GM21360 (cell line): ENCODE measurements around the gene CDH2.
"Not testable (repeated sequence)": the region's sequence is repeated elsewhere in the genome, so short reads cannot be mapped to it uniquely, and the experiment has no call there.

Experiments used
- ATAC-seq: cut with Tn5 transposase; IDR thresholded peaks from one replicate; pipeline ENCODE4 v1.9.1; 2021; ENCODE audit warnings: mild to moderate bottlenecking, moderate library complexity; ENCODE audit not compliant: unreplicated experiment

CDH2 gene

DNA sequence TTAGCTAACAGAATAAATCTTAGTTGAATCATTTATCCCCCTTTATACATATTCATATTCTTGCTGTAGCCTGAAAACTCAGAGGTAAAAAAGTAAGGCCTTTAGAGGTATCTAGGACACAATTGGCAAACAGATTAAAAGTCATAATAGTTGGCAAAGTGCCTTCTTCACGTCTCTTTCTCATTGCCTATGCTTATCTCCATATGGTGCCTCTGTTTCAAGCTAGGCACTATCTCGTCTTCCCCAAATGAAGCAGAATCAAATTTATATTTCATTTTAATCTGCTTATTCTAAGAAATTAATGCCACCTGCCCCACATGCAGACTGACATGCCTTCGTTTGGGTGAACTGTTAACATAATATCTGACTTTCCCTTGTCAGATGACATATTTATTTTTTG lies 245.4 kb downstream of the CDH2 start:
- no peak for ATAC-seq

DNA sequence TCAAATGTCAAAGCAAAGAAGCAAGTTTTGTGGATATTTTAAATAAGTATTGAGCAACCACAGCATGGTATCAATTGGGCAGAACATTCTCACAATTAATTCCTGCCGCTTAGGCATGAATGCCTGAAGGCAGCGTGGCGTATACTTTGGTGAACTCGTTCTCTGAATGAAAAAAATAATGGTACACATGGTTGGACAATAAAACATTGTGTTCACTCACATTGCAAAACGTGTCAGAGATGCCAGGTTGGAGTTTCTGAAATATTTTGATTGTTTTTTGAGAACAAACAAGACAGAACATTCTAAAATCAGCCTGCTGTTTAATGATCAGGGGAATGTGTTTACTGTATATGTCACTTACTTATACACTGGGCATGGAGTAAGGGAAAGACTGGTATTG lies 254.2 kb downstream of the CDH2 start:
- no peak for ATAC-seq

DNA sequence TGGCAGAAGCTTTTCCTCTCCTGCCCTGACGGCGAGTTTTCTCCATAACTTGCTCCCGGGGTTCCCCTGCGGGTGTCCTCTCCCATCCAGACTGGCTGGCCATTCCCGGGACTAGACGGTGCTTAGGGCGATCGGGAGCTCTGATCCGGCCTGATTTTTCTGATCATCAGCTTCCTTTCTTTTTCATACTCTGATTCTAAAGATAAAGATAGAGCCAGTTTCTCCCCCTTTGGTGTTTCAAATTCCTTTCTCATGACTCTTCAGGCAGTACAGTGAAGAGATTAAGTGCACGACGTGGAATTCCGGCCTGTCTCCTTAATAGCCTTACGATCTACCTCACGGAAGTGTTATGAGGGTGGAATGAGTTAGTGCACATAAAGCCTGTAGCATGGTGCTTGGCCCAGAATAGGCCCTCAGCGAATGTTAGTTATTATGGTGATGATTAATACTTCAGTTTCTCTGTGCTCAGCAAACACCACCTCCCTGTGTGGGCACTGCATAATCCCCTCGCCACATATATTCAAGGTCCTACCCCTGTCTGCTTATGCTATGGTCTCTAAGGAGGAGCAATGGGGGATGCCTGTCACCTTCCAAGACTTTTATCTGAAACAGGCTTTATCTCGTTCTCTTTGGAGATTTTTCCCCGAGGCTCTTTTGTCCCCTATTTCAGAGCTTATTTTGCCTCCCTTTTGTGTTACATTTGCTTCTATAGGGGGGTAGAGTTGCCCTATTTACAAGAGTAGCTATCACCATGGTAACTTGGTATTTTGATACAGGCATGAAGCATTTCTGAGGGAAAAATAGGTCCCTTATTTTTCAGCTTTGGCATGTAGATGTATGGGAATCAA lies 254.8 kb downstream of the CDH2 start:
- ATAC-seq, result no peak

DNA sequence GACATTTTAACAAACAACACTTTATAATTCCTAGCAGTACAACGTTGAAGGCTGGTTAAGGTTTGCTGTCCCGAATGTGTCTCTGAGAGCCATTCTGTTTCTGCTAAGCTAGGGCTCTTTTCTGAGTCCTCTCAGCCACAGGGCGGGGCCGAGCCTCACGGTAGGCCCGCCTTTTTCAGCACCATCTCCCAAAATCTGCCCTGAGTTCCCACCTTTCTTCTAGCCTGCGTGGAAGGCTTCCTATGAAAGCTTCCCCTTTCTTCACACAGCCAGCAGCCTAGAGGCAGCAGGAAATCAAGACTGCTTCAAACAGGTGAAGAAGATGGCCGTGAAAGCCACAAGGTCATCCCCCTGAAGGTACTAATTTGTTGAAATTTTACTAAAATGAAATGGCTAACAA lies 255.5 kb downstream of the CDH2 start:
- no peak for ATAC-seq

DNA sequence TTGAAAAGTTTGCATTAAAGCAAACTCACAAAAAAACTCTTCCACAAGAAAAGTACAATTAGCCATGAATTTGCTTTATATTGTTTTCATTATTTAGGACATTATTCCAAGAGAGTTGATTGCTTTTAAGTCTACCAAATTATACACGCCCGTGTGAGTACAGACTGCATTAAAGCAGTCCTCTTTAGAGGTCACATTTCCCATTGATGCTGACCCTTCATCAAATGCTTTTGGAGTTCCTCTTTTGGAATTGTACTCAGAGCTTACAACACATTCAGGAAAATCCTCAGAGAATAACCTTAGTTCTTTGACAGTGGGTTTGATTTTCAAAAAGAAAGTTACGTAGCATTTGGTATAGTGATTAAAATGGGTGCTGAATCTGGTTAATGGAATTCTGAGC lies 256.1 kb downstream of the CDH2 start:
- ATAC-seq, result no peak

DNA sequence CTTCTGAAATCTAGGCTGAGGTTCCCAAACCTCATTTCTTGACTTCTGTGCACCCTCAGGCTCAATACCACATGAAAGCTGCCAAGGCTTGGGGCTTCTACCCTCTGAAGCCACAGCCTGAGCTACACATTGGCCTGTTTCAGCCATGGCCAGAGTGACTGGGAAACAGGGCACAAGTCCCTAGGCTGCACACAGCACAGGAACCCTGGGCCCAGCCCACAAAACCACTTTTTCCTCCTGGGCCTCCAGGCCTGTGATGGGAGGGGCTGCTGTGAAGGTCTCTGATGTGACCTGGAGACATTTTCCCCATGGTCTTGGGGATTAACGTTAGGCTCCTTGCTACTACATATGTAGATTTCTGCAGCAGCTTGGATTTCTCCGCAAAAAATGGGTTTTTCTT lies 270.7 kb downstream of the CDH2 start:
- not testable (repeated sequence) for ATAC-seq

DNA sequence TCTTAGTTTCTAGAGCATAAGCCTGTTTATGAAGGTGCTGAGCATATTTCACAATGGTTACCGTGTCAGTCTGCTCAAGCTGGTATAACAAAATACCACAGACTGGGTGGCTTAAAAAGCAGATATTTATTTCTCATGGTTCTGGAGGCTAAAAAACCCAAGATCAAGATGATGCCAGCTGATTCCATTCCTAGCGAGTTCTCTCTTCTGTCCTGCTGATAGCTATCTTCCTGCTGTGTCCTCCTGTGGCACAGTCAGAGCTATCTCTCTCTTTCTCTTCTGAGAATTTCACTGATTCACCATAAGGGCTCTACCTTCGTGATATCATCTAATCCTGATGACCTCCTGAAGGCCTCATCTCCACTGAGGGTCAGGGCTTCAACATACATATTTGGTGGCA lies 273.0 kb downstream of the CDH2 start:
- no peak for ATAC-seq

DNA sequence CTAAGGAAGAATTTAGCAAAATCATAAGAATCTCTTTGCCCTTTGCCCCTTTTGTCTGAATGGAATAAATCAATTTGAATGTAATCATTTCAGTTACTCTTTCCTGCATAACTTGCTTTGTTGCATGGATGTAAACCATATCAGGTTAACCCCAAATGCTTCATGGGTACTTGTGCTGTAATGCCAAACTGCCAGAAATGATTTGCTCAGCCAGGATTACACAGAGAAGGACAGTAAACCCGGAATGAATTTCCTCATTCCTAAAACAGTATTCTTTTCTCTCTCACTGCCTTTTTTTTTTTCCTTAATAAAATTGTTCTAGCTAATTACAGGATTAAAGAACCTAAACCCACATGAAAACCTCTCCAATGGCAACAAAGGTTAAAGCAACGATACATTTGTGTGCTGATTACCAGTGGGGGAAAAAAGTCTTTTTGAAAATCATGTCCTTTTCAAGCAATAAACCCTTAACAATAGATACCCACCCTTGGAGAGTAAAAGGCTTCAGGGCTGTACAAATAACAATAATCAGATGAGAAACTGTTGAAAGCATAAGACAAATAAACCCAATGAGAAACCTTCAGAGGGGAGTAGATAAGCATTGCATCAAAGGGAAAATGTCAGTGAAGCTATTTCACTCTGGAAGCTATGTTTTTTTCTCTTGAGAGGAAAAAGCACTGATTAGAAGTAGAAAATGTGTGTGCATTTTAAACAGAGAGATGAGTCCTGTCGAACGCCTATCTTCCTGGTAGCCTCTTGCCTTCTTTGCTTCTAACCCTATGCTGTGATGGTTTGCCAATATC lies 275.3 kb downstream of the CDH2 start:
- ATAC-seq, result no peak
